MM.1S (cell line): ENCODE data around the gene PIK3R3.

Source experiments
- DNase-seq: peaks from one replicate; pipeline ENCODE4 v3.0.0-alpha.2; 2015
- H2AFZ ChIP-seq: fragments of 300-600 bp; sonication (generic); 2 replicates; pipeline ENCODE4 v1.6.0; 2016; ENCODE audit warnings: antibody characterized with exemption, low read length
- H3F3A ChIP-seq: fragments of 300-600 bp; sonication (generic); 2 replicates; pipeline ENCODE4 v1.6.1; 2016; ENCODE audit warnings: mild to moderate bottlenecking, antibody characterized with exemption, low read length, moderate library complexity, mixed read lengths; ENCODE audit not compliant: insufficient read depth
- H3K27ac ChIP-seq: fragments of 300-600 bp; sonication (generic); 2 replicates; pipeline ENCODE4 v1.5.1; 2016; ENCODE audit warnings: mild to moderate bottlenecking, low read length
- H3K27me3 ChIP-seq: fragments of 300-600 bp; sonication (generic); replicated peaks from 2 replicates; pipeline ENCODE4 v1.6.0; 2016; ENCODE audit warnings: low read length; ENCODE audit not compliant: insufficient read depth
- H3K36me3 ChIP-seq: fragments of 300-600 bp; sonication (generic); replicated peaks from 2 replicates; pipeline ENCODE4 v1.6.1; 2016; ENCODE audit warnings: mild to moderate bottlenecking, low read length, mixed read lengths; ENCODE audit not compliant: insufficient read depth
- H3K4me1 ChIP-seq: fragments of 300-600 bp; sonication (generic); 2 replicates; pipeline ENCODE4 v1.6.1; 2016; ENCODE audit warnings: low read length, mixed read lengths
- H3K4me2 ChIP-seq: fragments of 300-600 bp; sonication (generic); 2 replicates; pipeline ENCODE4 v1.6.0; 2016; ENCODE audit warnings: low read depth, low read length
- H3K4me3 ChIP-seq: fragments of 300-600 bp; sonication (generic); 2 replicates; pipeline ENCODE4 v1.5.1; 2016; ENCODE audit warnings: low read length, mixed read lengths
- H3K79me2 ChIP-seq: fragments of 300-600 bp; sonication (generic); 2 replicates; pipeline ENCODE4 v1.6.1; 2016; ENCODE audit warnings: mixed run types, low read length, mixed read lengths
- H3K9ac ChIP-seq: fragments of 300-600 bp; sonication (generic); 2 replicates; pipeline ENCODE4 v1.6.1; 2016; ENCODE audit warnings: low read length, mixed read lengths
- H3K9me2 ChIP-seq: fragments of 300-600 bp; sonication (generic); replicated peaks from 2 replicates; pipeline ENCODE4 v1.6.1; 2016; ENCODE audit warnings: mild to moderate bottlenecking, low read length, mixed read lengths; ENCODE audit not compliant: insufficient read depth
- H3K9me3 ChIP-seq: fragments of 300-600 bp; sonication (generic); replicated peaks from 2 replicates; pipeline ENCODE4 v1.6.1; 2016; ENCODE audit warnings: mild to moderate bottlenecking, low read length, mixed read lengths; ENCODE audit not compliant: insufficient read depth
- H4K20me1 ChIP-seq: fragments of 300-600 bp; sonication (generic); 2 replicates; pipeline ENCODE4 v1.6.1; 2016; ENCODE audit warnings: mild to moderate bottlenecking, low read length, moderate library complexity, mixed read lengths; ENCODE audit not compliant: insufficient read depth
- EZH2 ChIP-seq: fragments of 300-600 bp; sonication (generic); optimal IDR thresholded peaks from 2 replicates; pipeline ENCODE3; 2017; ENCODE audit warnings: low read depth, mild to moderate bottlenecking, antibody characterized with exemption, low read length, mixed read lengths
- EZH2phosphoT487 ChIP-seq: fragments of 300-600 bp; sonication (generic); IDR thresholded peaks from 2 replicates; pipeline ENCODE4 v1.6.1; 2018; ENCODE audit warnings: antibody characterized with exemption, low read length
- TF ChIP-seq, protein P1 (sequence below): fragments of 300-600 bp; sonication (generic); IDR thresholded peaks from 2 replicates; pipeline ENCODE4 v1.5.1; 2016; ENCODE audit warnings: antibody characterized with exemption, low read length, mixed read lengths

Gene PIK3R3

DNA sequence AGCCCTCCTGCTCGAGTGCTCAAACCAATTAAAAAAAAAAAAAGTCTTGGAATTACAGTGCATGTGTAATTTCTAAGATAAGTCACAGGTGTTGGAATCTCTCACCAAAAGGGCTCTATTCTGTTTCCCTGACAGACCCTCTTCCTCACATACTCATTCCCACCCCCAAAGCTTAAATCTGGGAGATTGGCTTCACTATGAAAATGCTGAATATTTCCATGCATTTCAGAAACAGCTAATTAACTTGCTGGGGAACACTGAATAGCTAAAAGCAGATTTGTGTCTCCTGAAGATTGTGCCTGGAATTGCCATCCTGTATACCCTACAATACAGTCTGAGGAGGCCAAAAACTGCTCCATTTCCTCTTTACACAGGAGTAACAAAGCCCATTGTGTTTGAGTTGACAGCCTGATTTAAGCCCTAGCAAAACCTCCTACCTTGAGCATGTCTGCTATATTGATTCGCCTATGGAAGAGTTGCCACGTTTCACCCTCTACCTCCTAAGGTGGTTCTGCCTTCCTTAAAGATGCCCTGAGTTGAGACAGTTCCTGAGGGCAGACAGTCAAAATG lies 1.4 kb upstream of the PIK3R3 start:
- TF ChIP-seq, protein P1, sequence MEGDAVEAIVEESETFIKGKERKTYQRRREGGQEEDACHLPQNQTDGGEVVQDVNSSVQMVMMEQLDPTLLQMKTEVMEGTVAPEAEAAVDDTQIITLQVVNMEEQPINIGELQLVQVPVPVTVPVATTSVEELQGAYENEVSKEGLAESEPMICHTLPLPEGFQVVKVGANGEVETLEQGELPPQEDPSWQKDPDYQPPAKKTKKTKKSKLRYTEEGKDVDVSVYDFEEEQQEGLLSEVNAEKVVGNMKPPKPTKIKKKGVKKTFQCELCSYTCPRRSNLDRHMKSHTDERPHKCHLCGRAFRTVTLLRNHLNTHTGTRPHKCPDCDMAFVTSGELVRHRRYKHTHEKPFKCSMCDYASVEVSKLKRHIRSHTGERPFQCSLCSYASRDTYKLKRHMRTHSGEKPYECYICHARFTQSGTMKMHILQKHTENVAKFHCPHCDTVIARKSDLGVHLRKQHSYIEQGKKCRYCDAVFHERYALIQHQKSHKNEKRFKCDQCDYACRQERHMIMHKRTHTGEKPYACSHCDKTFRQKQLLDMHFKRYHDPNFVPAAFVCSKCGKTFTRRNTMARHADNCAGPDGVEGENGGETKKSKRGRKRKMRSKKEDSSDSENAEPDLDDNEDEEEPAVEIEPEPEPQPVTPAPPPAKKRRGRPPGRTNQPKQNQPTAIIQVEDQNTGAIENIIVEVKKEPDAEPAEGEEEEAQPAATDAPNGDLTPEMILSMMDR, result no peak
- TF ChIP-seq EZH2 (no peak), EZH2phosphoT487 (no peak)
- H3K4me2 ChIP-seq, result peak overlapping the region; percentile 98
- H3K9me2 ChIP-seq, result no peaks in the 10 kb centered on the region
- no peaks in the 10 kb centered on the region for H3K9me3 ChIP-seq
- peak overlapping the region; percentile 91 for H2AFZ ChIP-seq
- H3K9ac ChIP-seq, result peak overlapping the region; percentile 98
- DNase-seq, result no peak
- peaks cover 31% of the 10 kb centered on the region for H3F3A ChIP-seq
- peak overlapping the region; percentile 68 for H3K4me3 ChIP-seq
- peaks cover 33% of the 10 kb centered on the region for H3K4me1 ChIP-seq
- H3K27me3 ChIP-seq, result no peaks in the 10 kb centered on the region
- H3K79me2 ChIP-seq, result peaks cover 13% of the 10 kb centered on the region
- peak overlapping the region; percentile 99 for H3K27ac ChIP-seq
- H3K36me3 ChIP-seq, result no peaks in the 10 kb centered on the region
- H4K20me1 ChIP-seq, result no peaks in the 10 kb centered on the region

DNA sequence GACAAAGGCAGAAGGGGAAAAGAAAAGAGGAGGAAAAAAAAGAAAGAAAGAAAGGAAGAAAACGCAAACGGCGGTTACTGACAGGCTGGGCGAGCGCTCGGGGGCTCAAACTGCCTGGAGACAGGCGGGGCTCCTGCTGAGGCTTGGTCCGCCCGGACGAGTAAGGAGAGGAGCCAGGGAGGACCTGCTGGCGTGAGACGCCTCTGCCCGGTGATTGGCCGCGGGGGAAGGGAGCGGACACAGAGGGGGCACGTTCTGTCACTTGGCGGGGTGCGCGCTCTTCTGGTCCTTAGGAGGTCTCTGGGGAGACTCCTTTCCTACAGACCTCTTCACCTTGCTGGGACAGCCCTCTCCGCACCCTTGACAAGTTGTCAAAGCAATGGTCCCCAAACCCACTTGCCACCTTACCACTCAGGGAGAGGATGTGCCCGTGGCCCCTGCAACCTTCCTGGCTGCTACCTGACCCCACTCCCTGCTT lies 791 bp upstream of the PIK3R3 start:
- no peaks in the 10 kb centered on the region for H3K27me3 ChIP-seq
- DNase-seq, result no peak

DNA sequence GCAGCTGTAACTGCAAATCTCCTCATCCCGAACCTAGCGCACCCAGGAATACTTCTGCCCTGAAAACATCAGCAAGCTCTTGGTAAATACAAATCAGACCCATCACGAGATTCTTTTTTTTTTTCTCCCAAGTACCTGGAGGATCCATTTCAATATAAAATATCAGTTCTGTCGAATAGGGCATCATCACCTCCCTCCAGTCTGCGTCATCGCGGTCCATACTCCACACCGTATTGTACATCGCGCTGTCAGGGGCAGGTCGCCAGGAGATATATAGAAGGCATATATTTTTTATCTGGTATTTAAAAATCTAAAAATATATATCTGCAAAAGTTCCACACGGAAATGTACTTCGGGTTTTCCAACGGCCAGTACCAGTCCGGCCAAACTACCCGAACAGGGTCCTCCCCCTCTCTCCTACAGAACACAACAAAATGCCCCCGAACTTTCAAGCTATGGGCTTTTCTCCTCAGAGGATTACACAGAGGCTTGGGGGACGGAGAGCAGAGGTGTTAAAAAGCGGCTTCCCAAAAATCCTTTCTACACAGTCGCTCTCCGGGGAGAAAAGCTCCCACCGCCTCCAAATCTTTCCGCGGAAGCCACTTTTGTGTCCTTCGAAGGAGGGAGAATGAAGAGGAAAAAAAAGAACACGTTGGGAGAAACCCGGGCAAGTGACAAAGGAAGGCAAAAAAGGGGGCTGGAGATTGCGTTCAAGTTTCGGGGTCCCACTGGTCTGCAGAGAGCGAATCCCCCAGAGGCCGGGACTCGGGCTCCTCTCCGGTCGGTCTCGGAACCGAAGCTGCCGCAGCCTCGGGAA lies 509 bp downstream of the PIK3R3 start:
- H3K36me3 ChIP-seq, result no peaks in the 10 kb centered on the region
- DNase-seq, result peak; percentile 50
- peaks cover 13% of the 10 kb centered on the region for H3K79me2 ChIP-seq
- no peaks in the 10 kb centered on the region for H4K20me1 ChIP-seq
- H3K9ac ChIP-seq, result peak overlapping the region; percentile 98
- no peaks in the 10 kb centered on the region for H3K9me2 ChIP-seq
- H3K4me3 ChIP-seq, result peak overlapping the region; percentile 68
- peak overlapping the region; percentile 95 for H2AFZ ChIP-seq
- no peaks in the 10 kb centered on the region for H3K9me3 ChIP-seq
- peak overlapping the region; percentile 99 for H3K27ac ChIP-seq
- H3K4me2 ChIP-seq, result peak overlapping the region; percentile 98
- no peak for TF ChIP-seq EZH2phosphoT487
- TF ChIP-seq, protein P1, result no peak
- H3K4me1 ChIP-seq, result peaks cover 22% of the 10 kb centered on the region
- H3F3A ChIP-seq, result peaks cover 31% of the 10 kb centered on the region
- no peaks in the 10 kb centered on the region for H3K27me3 ChIP-seq

More for the DNA sequence above, 791 bp upstream of the PIK3R3 start:
- no peaks in the 10 kb centered on the region for H4K20me1 ChIP-seq
- no peaks in the 10 kb centered on the region for H3K9me3 ChIP-seq
- no peaks in the 10 kb centered on the region for H3K9me2 ChIP-seq
- H3F3A ChIP-seq, result peaks cover 31% of the 10 kb centered on the region
- peak overlapping the region; percentile 99 for H3K27ac ChIP-seq
- H3K4me2 ChIP-seq, result peak overlapping the region; percentile 98
- peak overlapping the region; percentile 68 for H3K4me3 ChIP-seq
- H3K79me2 ChIP-seq, result peaks cover 13% of the 10 kb centered on the region
- peak overlapping the region; percentile 98 for H3K9ac ChIP-seq
- no peaks in the 10 kb centered on the region for H3K36me3 ChIP-seq
- TF ChIP-seq, protein P1, result no peak
- no peak for TF ChIP-seq EZH2phosphoT487
- no peak for TF ChIP-seq EZH2
- peaks cover 27% of the 10 kb centered on the region for H3K4me1 ChIP-seq
- H2AFZ ChIP-seq, result peak overlapping the region; percentile 91
